Ectodermal cell (in vitro differentiated cells): ENCODE results near the gene SLK.

ENCODE experiments used
- H3K27ac ChIP-seq: 2 replicates; pipeline ENCODE4 v1.7.0; 2013; ENCODE audit warnings: mild to moderate bottlenecking, low read depth, low read length; ENCODE audit not compliant: insufficient read depth, poor library complexity, severe bottlenecking
- H3K27me3 ChIP-seq: 2 replicates; pipeline ENCODE4 v1.7.0; 2013; ENCODE audit warnings: mild to moderate bottlenecking, low read length; ENCODE audit not compliant: insufficient read depth, control insufficient read depth, poor library complexity, severe bottlenecking
- H3K36me3 ChIP-seq: one replicate; pipeline ENCODE4 v1.7.0; 2013; ENCODE audit warnings: low read length; ENCODE audit not compliant: control insufficient read depth, insufficient read depth
- H3K4me1 ChIP-seq: one replicate; pipeline ENCODE4 v1.7.0; 2013; ENCODE audit warnings: low read length; ENCODE audit not compliant: control insufficient read depth, insufficient read depth
- H3K4me3 ChIP-seq: 2 replicates; pipeline ENCODE4 v1.7.0; 2013; ENCODE audit warnings: low read depth, low read length, control low read depth; ENCODE audit not compliant: insufficient read depth
- H3K9me3 ChIP-seq: 2 replicates; pipeline ENCODE4 v1.7.0; 2013; ENCODE audit warnings: mild to moderate bottlenecking, low read length, moderate library complexity; ENCODE audit not compliant: control insufficient read depth
- WGBS, 2 experiments: methylation state at CpG; one replicate each; pipeline ENCODE4 v1.1.7; 2013; ENCODE audit warnings: missing lambda C conversion rate in 2 of 2; 5-methylcytosine and 5-hydroxymethylcytosine counted together

The SLK gene

GRCh38 chr10:104028823-104029520 is 62.0 kb downstream of the SLK start:
- WGBS, 2 experiments = 96 to 99% methylated on average over 3 of the region's 4 CpGs
- H3K4me1 ChIP-seq = no peaks in the 10 kb centered on the region
- no peaks in the 10 kb centered on the region for H3K27me3 ChIP-seq
- no peaks in the 10 kb centered on the region for H3K9me3 ChIP-seq
- H3K36me3 ChIP-seq = no peaks in the 10 kb centered on the region
- H3K27ac ChIP-seq = no peak overlapping the region
- H3K4me3 ChIP-seq = no peak overlapping the region

DNA sequence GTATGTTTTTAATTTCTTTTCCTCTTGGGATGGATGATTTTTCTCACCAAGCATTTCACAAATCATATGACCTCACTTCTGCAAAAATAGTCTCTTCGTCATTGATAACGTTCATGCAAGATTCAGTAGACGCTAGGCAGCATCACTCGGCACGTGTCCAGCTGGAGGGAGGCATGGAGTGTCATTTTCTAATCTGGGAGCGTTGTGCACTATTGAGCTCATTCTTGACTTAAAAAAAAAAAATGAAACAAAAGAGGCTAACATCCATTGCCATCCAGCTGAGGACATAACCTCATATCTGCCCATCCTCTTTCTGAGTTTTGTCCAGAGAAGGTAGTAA is 62.6 kb downstream of the SLK start:
- H3K36me3 ChIP-seq = no peaks in the 10 kb centered on the region
- no peaks in the 10 kb centered on the region for H3K4me1 ChIP-seq
- H3K9me3 ChIP-seq = no peaks in the 10 kb centered on the region
- H3K4me3 ChIP-seq = no peak overlapping the region
- H3K27me3 ChIP-seq = no peaks in the 10 kb centered on the region
- H3K27ac ChIP-seq = no peak overlapping the region
- WGBS, 2 experiments = 96% methylated on average over 6 of the region's 6 CpGs

- Histone ChIP-seq H3K27ac (no peak overlapping the region), H3K4me1 (no peaks in the 10 kb centered on the region), H3K4me3 (no peak overlapping the region), H3K36me3 (no peaks in the 10 kb centered on the region), H3K9me3 (no peaks in the 10 kb centered on the region), H3K27me3 (no peaks in the 10 kb centered on the region)
- WGBS, 2 experiments = 86 to 89% methylated on average over 1 to 2 of the region's 2 CpGs
Observed at GRCh38 chr10:104031631-104032030, 64.7 kb downstream of the SLK start.

DNA sequence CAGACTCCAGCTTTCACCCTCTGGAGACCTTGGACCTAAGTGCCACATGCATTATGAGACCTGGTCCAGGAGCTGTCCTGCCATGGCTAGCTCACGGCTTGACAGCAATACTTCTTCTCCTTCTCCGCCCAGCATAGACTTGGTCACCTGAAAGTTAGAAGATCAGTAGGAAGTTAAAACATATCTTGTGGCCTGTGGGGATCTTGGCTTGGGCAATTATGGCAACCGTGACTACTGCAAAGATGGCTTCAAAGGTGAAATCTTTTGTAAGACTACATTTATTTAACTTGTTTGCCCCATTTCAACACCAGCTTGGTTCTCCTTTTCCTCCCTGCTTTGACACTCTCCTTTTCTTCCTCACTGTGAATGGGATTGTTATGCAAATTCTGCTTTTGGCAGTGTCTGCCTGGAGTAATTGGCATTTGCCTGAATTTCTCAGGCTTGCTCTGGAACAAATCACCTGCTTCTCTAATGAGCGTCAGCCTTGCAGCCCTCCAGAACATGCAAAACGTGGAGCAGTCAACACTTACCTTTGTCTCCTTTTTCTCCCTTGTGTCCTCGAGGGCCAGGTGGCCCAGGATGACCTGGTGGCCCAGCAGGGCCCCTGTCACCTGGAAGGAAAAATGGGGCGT is 65.3 kb downstream of the SLK start:
- Histone ChIP-seq H3K4me3 (no peak overlapping the region), H3K4me1 (no peaks in the 10 kb centered on the region), H3K27me3 (no peaks in the 10 kb centered on the region), H3K36me3 (no peaks in the 10 kb centered on the region), H3K9me3 (no peaks in the 10 kb centered on the region), H3K27ac (no peak overlapping the region)
- WGBS, 2 experiments = 66 to 68% methylated on average over 7 of the region's 7 CpGs

GRCh38 chr10:104033401-104033930 is 66.5 kb downstream of the SLK start:
- Histone ChIP-seq H3K4me1 (no peaks in the 10 kb centered on the region), H3K9me3 (no peaks in the 10 kb centered on the region), H3K27ac (no peak overlapping the region), H3K27me3 (no peaks in the 10 kb centered on the region), H3K4me3 (no peak overlapping the region), H3K36me3 (no peaks in the 10 kb centered on the region)
- WGBS, 2 experiments = 89% methylated on average over 12 of the region's 12 CpGs

- H3K27me3 ChIP-seq = no peaks in the 10 kb centered on the region
- H3K4me1 ChIP-seq = no peaks in the 10 kb centered on the region
- H3K4me3 ChIP-seq = no peak overlapping the region
- 90 to 91% methylated on average over 11 of the region's 11 CpGs for WGBS, 2 experiments
- no peaks in the 10 kb centered on the region for H3K36me3 ChIP-seq
- H3K27ac ChIP-seq = no peak overlapping the region
- H3K9me3 ChIP-seq = no peaks in the 10 kb centered on the region
Observed at GRCh38 chr10:104033966-104034365, 67.0 kb downstream of the SLK start.

- 82 to 83% methylated on average over 23 of the region's 23 CpGs for WGBS, 2 experiments
- no peaks in the 10 kb centered on the region for H3K36me3 ChIP-seq
- no peaks in the 10 kb centered on the region for H3K4me1 ChIP-seq
- no peak overlapping the region for H3K27ac ChIP-seq
- no peak overlapping the region for H3K4me3 ChIP-seq
- no peaks in the 10 kb centered on the region for H3K27me3 ChIP-seq
- no peaks in the 10 kb centered on the region for H3K9me3 ChIP-seq
Observed at GRCh38 chr10:104034401-104035193, 67.7 kb downstream of the SLK start.

DNA sequence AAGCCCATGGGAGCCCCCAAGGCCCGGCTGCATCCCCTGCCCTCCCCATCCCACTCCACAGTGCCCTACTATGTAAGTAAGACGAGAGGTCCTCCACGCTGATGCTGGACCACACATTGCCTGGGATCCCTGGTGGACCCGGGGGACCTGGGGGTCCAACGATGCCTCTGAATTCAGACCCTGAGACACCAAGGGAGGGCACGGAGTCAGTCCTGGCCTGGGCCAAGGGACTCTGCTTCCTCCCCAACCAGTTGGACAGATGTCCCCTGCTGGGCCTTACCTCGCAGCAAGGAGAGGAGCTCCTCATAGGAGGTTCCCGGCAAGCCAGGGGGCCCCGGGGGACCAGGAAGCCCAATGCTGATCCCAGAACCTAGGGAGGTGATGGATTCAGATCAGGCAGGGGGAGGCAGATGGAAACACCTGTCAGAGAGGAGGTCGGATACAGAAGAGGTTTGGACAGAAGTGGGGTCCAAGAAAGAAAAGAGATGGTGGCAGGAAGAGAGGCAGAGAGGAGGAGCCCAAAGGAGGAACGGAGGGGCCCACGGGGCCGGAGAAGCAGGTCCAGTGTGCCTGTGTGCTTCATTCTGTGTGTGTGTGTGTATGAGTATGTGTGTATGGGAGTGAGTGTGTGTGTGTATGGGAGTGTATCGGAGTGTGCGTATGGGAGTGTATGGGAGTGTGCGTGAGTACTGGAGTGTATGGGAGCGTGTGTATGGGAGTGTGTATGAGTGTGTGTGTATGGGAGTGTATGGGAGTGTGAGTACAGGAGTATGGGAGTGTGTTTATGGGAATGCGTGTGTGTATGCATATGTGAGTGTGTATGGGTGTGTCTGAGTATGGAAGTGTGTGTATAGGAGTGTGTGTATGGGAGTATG is 68.5 kb downstream of the SLK start:
- Histone ChIP-seq H3K27me3 (no peaks in the 10 kb centered on the region), H3K4me3 (no peak overlapping the region), H3K36me3 (no peaks in the 10 kb centered on the region), H3K4me1 (no peaks in the 10 kb centered on the region), H3K27ac (no peak overlapping the region), H3K9me3 (no peaks in the 10 kb centered on the region)
- 88 to 89% methylated on average over 18 of the region's 18 CpGs for WGBS, 2 experiments

- no peaks in the 10 kb centered on the region for H3K27me3 ChIP-seq
- no peaks in the 10 kb centered on the region for H3K4me1 ChIP-seq
- WGBS, 2 experiments = 89 to 91% methylated on average over 3 of the region's 3 CpGs
- no peak overlapping the region for H3K4me3 ChIP-seq
- no peak overlapping the region for H3K27ac ChIP-seq
- no peaks in the 10 kb centered on the region for H3K9me3 ChIP-seq
- H3K36me3 ChIP-seq = no peaks in the 10 kb centered on the region
Observed at GRCh38 chr10:104036069-104036384, 69.1 kb downstream of the SLK start.
